Prostate gland (tissue), 2 donors: ENCODE measurements around the gene MBD6.

Experiments used
- POLR2AphosphoS5 ChIP-seq: sonication (generic); formaldehyde crosslinking; IDR thresholded peaks from one replicate; pipeline ENCODE4 v1.6.1; 2017; ENCODE audit warnings: antibody characterized with exemption
- TF ChIP-seq, protein P1 (sequence below), 4 experiments: fragments of 200-600 bp in 2 of 4; fragments of 450-650 bp in 2 of 4; sonication (generic) in 2 of 4; IDR thresholded peaks; 1 replicate in 3 of 4; 2 replicates in 1 of 4; pipeline ENCODE4 v1.5.1; 2016 to 2019; ENCODE audit warnings: antibody characterized with exemption in 4 of 4, mild to moderate bottlenecking in 2 of 4, moderate library complexity in 2 of 4

DNA sequence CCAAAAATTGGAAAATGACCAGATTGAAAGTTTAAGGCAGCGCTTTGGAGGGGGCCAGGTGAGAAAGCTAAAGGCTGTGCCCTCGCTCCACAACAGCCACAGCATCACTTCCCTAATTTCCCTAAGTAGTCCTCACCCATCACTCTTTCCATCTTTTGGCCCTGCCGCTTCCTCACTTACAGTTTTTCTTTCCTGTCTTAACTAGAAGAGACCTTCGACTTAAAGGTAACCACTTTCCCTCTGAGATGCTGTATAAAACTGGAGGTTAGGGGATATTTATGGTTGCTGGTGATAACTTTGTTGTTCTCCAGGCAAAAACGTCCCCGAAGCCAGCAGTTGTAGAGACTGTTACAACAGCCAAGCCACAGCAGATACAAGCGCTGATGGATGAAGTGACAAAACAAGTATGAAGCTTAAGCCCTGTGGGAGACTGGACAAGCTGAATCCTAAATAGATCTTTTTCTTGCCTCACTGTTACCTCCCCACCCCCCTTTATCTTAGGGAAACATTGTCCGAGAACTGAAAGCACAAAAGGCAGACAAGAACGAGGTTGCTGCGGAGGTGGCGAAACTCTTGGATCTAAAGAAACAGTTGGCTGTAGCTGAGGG, 6.6 kb upstream of the MBD6 start:
- TF ChIP-seq, protein P1, sequence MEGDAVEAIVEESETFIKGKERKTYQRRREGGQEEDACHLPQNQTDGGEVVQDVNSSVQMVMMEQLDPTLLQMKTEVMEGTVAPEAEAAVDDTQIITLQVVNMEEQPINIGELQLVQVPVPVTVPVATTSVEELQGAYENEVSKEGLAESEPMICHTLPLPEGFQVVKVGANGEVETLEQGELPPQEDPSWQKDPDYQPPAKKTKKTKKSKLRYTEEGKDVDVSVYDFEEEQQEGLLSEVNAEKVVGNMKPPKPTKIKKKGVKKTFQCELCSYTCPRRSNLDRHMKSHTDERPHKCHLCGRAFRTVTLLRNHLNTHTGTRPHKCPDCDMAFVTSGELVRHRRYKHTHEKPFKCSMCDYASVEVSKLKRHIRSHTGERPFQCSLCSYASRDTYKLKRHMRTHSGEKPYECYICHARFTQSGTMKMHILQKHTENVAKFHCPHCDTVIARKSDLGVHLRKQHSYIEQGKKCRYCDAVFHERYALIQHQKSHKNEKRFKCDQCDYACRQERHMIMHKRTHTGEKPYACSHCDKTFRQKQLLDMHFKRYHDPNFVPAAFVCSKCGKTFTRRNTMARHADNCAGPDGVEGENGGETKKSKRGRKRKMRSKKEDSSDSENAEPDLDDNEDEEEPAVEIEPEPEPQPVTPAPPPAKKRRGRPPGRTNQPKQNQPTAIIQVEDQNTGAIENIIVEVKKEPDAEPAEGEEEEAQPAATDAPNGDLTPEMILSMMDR (IDR thresholded peaks at IDR 0.05), result no peak
- no peak for TF ChIP-seq POLR2AphosphoS5
